Adrenal gland (tissue), 12 donors: Measurements from ENCODE around the gene ADD3. TPM values are rescaled to one million over a fixed set of nuclear protein-coding genes. Genes with fewer than 3 reads are reported as not detected.
"Not testable (repeated sequence)": the region's sequence is repeated elsewhere in the genome, so short reads cannot be mapped to it uniquely, and the experiment has no call there.

Experiments used
- DNase-seq, 7 donors: peaks; one replicate each; pipeline ENCODE4 v3.0.0-alpha.2; 2019 to 2020
- H3K27ac ChIP-seq, 5 donors: fragments of 200-600 bp; sonication (generic) in 4 of 5; 1 replicate in 3 of 5; 2 replicates in 2 of 5; pipeline versions ENCODE4 v1.5.1 to v1.8.0; 2016 to 2020; ENCODE audit warnings: mild to moderate bottlenecking in 1 of 5
- H3K27me3 ChIP-seq: fragments of 200-600 bp; 2 replicates; pipeline ENCODE4 v1.8.0; 2021
- H3K36me3 ChIP-seq, 2 donors: fragments of 200-600 bp; replicated peaks in 1 of 2; 1 replicate in 1 of 2; 2 replicates in 1 of 2; pipeline versions ENCODE4 v1.5.1 to v1.8.0; 2018 to 2022
- H3K4me1 ChIP-seq, 2 donors: fragments of 200-600 bp; replicated peaks in 1 of 2; 1 replicate in 1 of 2; 2 replicates in 1 of 2; pipeline versions ENCODE4 v1.5.1 to v1.8.0; 2018 to 2021
- H3K4me3 ChIP-seq, 4 donors: fragments of 200-600 bp; sonication (generic) in 3 of 4; one replicate each; pipeline ENCODE4 v1.5.1; 2016 to 2018
- H3K9me3 ChIP-seq, 3 donors: fragments of 200-600 bp; sonication (generic) in 1 of 3; replicated peaks in 1 of 3; 1 replicate in 2 of 3; 2 replicates in 1 of 3; pipeline versions ENCODE4 v1.5.1 to v1.8.0; 2016 to 2021
- POLR2A ChIP-seq, 2 donors: fragments of 450-650 bp; IDR thresholded peaks; one replicate each; pipeline ENCODE4 v1.6.1; 2017; ENCODE audit warnings: antibody characterized with exemption in 2 of 2, mild to moderate bottlenecking in 2 of 2, moderate library complexity in 1 of 2
- WGBS, 4 donors: extraction: QIAGEN DNeasy Blood & Tissue Kit in 2 of 4; methylation state at CpG; one replicate each; pipeline versions ENCODE4 v1.1.5 to v1.1.7; 2013 to 2017; 5-methylcytosine and 5-hydroxymethylcytosine counted together
- intact Hi-C, 2 donors: fragments of 100-400 bp; cut with DNase I; formaldehyde crosslinking; loops; one replicate each; pipeline versions ENCODE4 v1.14.1 to v1.15.0; 2022 to 2023
- polyA plus RNA-seq, 3 donors: library from polyadenylated mRNA; stranded (reverse); fragments of 200-250 nt in 2 of 3; fragments of 350-450 nt in 1 of 3; fragmentation: Illumina TruSeq in 1 of 3; extraction: RNeasy Lipid Tissue Mini Kit (QIAGEN cat#74804) in 1 of 3; gene quantifications; one replicate each; pipeline ENCODE4 v1.2.3, GENCODE V29; 2013 to 2014
- total RNA-seq, 9 donors: library from RNA; depleted of rRNA in 4 of 9; stranded (reverse); fragments of >200 nt in 4 of 9; fragments of 120-200 nt in 1 of 9; fragmentation: NEBNext Ultra II Directional in 1 of 9; extraction: Animal tissue kit (Norgen Biotek cat#: 25700) in 1 of 9; gene quantifications; one replicate each; pipeline versions ENCODE4 v1.1.0 to v1.2.4, GENCODE V29; 2013 to 2023
- TF ChIP-seq, protein P1 (sequence below), 6 experiments: fragments of 450-650 bp in 4 of 6; fragments of 200-600 bp in 2 of 6; sonication (generic) in 1 of 6; IDR thresholded peaks; 1 replicate in 5 of 6; 2 replicates in 1 of 6; pipeline versions ENCODE4 v1.5.1 to v1.8.0; 2016 to 2021; ENCODE audit warnings: antibody characterized with exemption in 6 of 6, mild to moderate bottlenecking in 2 of 6, moderate library complexity in 1 of 6
- donor health status: healthy with polysubstance abuse.
- donor health status: Bipolar disorder and iron deficiency.
- donor health status: DM: yes; HTN: yes; CAD: no.
- donor health status: DM: no; HTN: no; CAD: no.
- donor health status: DM: no; HTN: no; CAD: no.
- donor health status: DM: yes; HTN: yes; CAD: no.

The ADD3 gene
- total and polyA plus RNA-seq, 12 donors, result 15.6 to 122 (median 43.4) TPM

DNA sequence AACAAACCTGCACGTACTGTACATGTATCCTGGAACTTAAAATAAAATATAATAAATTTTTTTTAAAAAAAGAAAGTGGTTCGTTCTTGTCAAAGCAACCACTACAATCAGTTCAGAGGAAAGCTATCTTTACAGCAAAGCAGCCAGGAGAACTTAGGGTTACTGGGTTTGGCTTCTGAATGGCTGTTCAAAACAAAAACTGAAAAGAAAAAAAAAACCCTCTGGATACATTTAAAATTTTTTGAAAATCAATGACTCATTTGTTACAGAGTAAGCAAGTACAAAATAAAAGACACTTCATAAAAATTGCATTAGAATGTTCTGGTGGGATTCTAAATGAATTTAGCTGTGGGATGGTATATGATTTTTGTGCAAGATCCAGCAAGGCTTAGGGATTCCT is 28.6 kb upstream of the ADD3 start:
- peaks cover 18 to 35% of the 10 kb centered on the region in 2 donors for H3K4me1 ChIP-seq
- H3K27ac ChIP-seq, result peak overlapping the region in 1 of 5 donors; percentile 4
- no peak for TF ChIP-seq POLR2A (IDR thresholded peaks at IDR 0.05)
- TF ChIP-seq, protein P1, sequence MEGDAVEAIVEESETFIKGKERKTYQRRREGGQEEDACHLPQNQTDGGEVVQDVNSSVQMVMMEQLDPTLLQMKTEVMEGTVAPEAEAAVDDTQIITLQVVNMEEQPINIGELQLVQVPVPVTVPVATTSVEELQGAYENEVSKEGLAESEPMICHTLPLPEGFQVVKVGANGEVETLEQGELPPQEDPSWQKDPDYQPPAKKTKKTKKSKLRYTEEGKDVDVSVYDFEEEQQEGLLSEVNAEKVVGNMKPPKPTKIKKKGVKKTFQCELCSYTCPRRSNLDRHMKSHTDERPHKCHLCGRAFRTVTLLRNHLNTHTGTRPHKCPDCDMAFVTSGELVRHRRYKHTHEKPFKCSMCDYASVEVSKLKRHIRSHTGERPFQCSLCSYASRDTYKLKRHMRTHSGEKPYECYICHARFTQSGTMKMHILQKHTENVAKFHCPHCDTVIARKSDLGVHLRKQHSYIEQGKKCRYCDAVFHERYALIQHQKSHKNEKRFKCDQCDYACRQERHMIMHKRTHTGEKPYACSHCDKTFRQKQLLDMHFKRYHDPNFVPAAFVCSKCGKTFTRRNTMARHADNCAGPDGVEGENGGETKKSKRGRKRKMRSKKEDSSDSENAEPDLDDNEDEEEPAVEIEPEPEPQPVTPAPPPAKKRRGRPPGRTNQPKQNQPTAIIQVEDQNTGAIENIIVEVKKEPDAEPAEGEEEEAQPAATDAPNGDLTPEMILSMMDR (IDR thresholded peaks at IDR 0.05), result no peak
- H3K9me3 ChIP-seq, result no peaks in the 10 kb centered on the region
- WGBS, 4 donors, result 87 to 95% (median 89%) methylated on average over 2 of the region's 2 CpGs
- H3K27me3 ChIP-seq, result no peaks in the 10 kb centered on the region
- H3K4me3 ChIP-seq, result no peak overlapping the region
- no peak for DNase-seq
- no peaks in the 10 kb centered on the region for H3K36me3 ChIP-seq
- intact Hi-C loops, result no loop called here

DNA sequence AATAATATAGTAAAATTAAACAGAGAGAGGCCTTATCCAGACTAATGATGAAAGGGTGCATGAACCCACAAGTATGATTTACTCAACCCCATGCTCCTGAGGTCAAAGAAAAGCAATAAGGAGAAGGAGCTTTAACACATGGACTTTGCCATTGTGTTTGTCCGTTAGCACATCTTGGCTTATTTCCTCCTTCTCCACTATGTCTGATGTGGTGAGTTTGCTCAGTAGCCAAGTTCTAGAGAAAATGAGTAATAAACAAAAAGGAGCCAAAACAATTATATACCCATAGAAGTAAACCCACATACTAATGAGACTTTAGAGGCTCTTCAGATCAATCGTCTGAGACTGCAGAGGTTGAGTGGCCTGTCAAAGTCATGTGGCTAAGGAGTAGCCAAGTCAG is 26.1 kb upstream of the ADD3 start:
- Histone ChIP-seq H3K36me3 (no peaks in the 10 kb centered on the region), H3K4me3 (no peak overlapping the region), H3K27ac (peak overlapping the region in 2 of 5 donors; percentile 51 to 55), H3K4me1 (peaks cover 18 to 19% of the 10 kb centered on the region in 2 donors), H3K27me3 (no peaks in the 10 kb centered on the region), H3K9me3 (no peaks in the 10 kb centered on the region)
- no peak for TF ChIP-seq POLR2A (IDR thresholded peaks at IDR 0.05)
- TF ChIP-seq, protein P1 (IDR thresholded peaks at IDR 0.05), result no peak
- intact Hi-C loops, result no loop called here
- 40 to 62% (median 49%) methylated on average over 2 of the region's 2 CpGs for WGBS, 4 donors
- DNase-seq, result no peak

DNA sequence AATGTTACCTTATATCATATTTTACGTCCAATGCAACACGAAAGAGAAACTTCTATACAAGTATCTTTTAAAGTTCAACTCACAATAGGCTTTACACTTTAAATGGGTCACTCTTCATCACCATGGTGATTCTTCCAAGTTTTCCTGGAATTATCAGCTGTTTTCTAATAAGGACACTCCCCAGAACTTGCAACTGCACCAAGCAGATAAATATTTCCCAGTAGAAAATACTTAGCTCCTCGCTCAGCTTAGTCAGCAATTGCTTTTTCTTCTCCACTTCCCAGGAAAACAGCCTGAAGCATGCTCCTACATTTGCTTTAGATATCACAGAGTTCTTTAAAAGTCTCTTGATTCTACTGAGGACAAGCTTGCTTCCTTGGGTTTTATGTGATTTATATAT is 25.7 kb upstream of the ADD3 start:
- Histone ChIP-seq H3K9me3 (no peaks in the 10 kb centered on the region), H3K4me1 (peaks cover 16 to 18% of the 10 kb centered on the region in 2 donors), H3K27ac (peak overlapping the region in 2 of 5 donors; percentile 51 to 55), H3K36me3 (no peaks in the 10 kb centered on the region), H3K27me3 (no peaks in the 10 kb centered on the region), H3K4me3 (no peak overlapping the region)
- WGBS, 4 donors, result 38 to 57% (median 47%) methylated on average over 3 of the region's 3 CpGs
- no peak for DNase-seq
- intact Hi-C loops, result no loop called here
- no peak for TF ChIP-seq POLR2A (IDR thresholded peaks at IDR 0.05)
- TF ChIP-seq, protein P1 (IDR thresholded peaks at IDR 0.05), result no peak

DNA sequence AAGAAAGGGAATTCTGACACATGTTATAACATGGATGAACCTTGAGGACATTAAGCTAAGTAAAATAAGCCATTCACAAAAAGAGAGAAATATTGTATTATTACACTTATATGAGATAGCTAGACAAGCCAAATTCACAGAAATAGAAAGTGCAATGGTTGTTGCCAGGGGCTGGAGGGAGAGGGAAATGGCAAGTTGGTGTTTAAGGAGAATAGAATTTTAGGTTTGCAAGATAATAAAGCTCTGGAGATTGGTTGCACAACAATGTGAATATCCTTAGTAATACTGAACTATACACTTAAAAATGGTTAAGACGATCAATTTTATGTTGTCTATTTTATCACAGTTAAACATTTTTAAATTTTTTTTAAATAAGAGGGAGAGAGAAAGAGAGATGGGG is 25.0 kb upstream of the ADD3 start:
- H3K36me3 ChIP-seq, result no peaks in the 10 kb centered on the region
- H3K9me3 ChIP-seq, result no peaks in the 10 kb centered on the region
- H3K27ac ChIP-seq, result no peak overlapping the region
- no peak for DNase-seq
- H3K4me1 ChIP-seq, result peaks cover 16 to 18% of the 10 kb centered on the region in 2 donors
- H3K27me3 ChIP-seq, result no peaks in the 10 kb centered on the region
- no peak overlapping the region for H3K4me3 ChIP-seq
- WGBS, 4 donors, result 77 to 86% (median 79%) methylated on average over 1 of the region's 1 CpG
- TF ChIP-seq POLR2A (IDR thresholded peaks at IDR 0.05), result no peak
- intact Hi-C loops, result no loop called here

DNA sequence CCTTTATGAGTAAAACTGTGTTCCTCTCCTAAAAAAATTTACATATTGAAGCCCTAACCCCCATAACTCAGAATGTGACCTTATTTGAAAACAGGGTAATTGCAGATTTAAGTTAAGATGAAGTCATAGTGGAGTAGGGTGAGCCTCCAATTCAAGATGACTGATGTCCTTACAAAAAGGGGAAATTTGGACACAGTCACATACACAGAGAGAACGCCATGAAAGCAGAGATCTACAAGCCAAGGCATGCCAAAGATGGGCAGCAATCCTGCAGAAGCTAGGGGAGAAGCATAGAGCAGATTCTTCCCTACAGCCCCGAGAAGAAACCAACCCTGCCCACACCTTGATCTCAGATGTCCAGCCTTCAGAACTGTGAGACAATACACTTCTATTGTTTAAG is 23.8 kb upstream of the ADD3 start:
- intact Hi-C loops, result no loop called here
- H3K4me1 ChIP-seq, result peaks cover 16 to 18% of the 10 kb centered on the region in 2 donors
- 69 to 87% (median 82%) methylated on average over 2 of the region's 2 CpGs for WGBS, 4 donors
- H3K27ac ChIP-seq, result no peak overlapping the region
- no peaks in the 10 kb centered on the region for H3K36me3 ChIP-seq
- no peak for DNase-seq
- H3K27me3 ChIP-seq, result no peaks in the 10 kb centered on the region
- no peak for TF ChIP-seq POLR2A (IDR thresholded peaks at IDR 0.05)
- TF ChIP-seq, protein P1 (IDR thresholded peaks at IDR 0.05), result no peak
- H3K9me3 ChIP-seq, result no peaks in the 10 kb centered on the region
- no peak overlapping the region for H3K4me3 ChIP-seq

DNA sequence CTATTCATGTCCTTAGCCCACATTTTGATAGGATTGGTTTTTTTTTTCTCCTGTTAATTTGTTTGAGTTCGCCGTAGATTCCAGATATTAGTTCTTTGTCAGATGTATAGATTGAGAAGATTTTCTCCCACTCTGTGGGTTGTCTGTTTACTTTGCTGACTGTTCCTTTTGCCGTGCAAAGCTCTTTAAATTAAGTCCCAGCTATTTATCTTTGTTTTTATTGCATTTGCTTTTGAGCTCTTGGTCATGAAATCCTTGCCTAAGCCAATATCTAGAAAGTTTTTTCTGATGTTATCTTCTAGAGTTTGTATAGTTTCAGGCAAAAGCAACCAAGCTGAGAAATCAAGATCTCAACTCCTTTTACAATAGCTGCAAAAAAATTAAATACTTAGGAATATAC is 22.0 kb upstream of the ADD3 start:
- H3K36me3 ChIP-seq, DNase-seq, H3K9me3 ChIP-seq, H3K27me3 ChIP-seq, intact Hi-C loops, H3K27ac ChIP-seq, H3K4me3 ChIP-seq: not testable (repeated sequence)
- 88 to 93% (median 91%) methylated on average over 3 of the region's 3 CpGs for WGBS, 4 donors
- peaks cover 12 to 16% of the 10 kb centered on the region in 2 donors for H3K4me1 ChIP-seq
